Neural crest cell (in vitro differentiated cells): ENCODE data around the gene ACER3. TPM values are rescaled to one million over a fixed set of nuclear protein-coding genes. Genes with fewer than 3 reads are reported as not detected.

Experiments
- DNase-seq: peaks from one replicate; pipeline ENCODE4 v3.0.0; 2021; ENCODE audit warnings: low read depth, mixed read lengths, low spot score
- H3K27ac Mint-ChIP-seq: one replicate; pipeline ENCODE4 v1.8.0; 2021; ENCODE audit warnings: mild to moderate bottlenecking, mixed read lengths; ENCODE audit not compliant: unreplicated experiment
- H3K27me3 Mint-ChIP-seq: 2 replicates; pipeline ENCODE4 v1.8.0; 2021; ENCODE audit warnings: low read depth, mild to moderate bottlenecking, mixed read lengths
- H3K36me3 Mint-ChIP-seq: 2 replicates; pipeline ENCODE4 v1.8.0; 2021; ENCODE audit warnings: low read depth, mild to moderate bottlenecking, mixed read lengths
- H3K4me1 Mint-ChIP-seq: 2 replicates; pipeline ENCODE4 v1.8.0; 2021; ENCODE audit warnings: mixed read lengths
- H3K4me3 Mint-ChIP-seq: one replicate; pipeline ENCODE4 v1.8.0; 2021; ENCODE audit warnings: mild to moderate bottlenecking, mixed read lengths
- H3K9me3 Mint-ChIP-seq: 2 replicates; pipeline ENCODE4 v1.8.0; 2021; ENCODE audit warnings: mixed read lengths
- CTCF ChIP-seq: fragments of 200-600 bp; sonication (generic); conservative IDR thresholded peaks from 2 replicates; pipeline ENCODE4 v1.5.0; 2021; ENCODE audit warnings: antibody characterized with exemption, mild to moderate bottlenecking
- total RNA-seq: library from RNA; stranded (reverse); gene quantifications from 2 replicates; pipeline ENCODE4 v1.2.1, GENCODE V29; 2021

Gene ACER3
- total RNA-seq, 1 donor from 2014 or later: 19.0 TPM

GRCh38 chr11:76872959-76873827 is 12.5 kb downstream of the ACER3 start:
- DNase-seq: no peak
- Mint-ChIP-seq H3K9me3 (no peaks in the 10 kb centered on the region), H3K27me3 (no peaks in the 10 kb centered on the region), H3K36me3 (no peaks in the 10 kb centered on the region), H3K4me1 (peaks cover 4% of the 10 kb centered on the region), H3K27ac (no peak overlapping the region), H3K4me3 (no peak overlapping the region)
- no peak for TF ChIP-seq CTCF

GRCh38 chr11:76878014-76878413 is 17.3 kb downstream of the ACER3 start:
- peaks cover 3% of the 10 kb centered on the region for H3K9me3 Mint-ChIP-seq
- no peak overlapping the region for H3K27ac Mint-ChIP-seq
- no peak overlapping the region for H3K4me3 Mint-ChIP-seq
- no peak for DNase-seq
- no peaks in the 10 kb centered on the region for H3K27me3 Mint-ChIP-seq
- H3K4me1 Mint-ChIP-seq: peaks cover 17% of the 10 kb centered on the region
- TF ChIP-seq CTCF: no peak
- peaks cover 4% of the 10 kb centered on the region for H3K36me3 Mint-ChIP-seq

- Mint-ChIP-seq H3K9me3 (peaks cover 3% of the 10 kb centered on the region), H3K36me3 (peaks cover 4% of the 10 kb centered on the region), H3K27ac (no peak overlapping the region), H3K4me3 (no peak overlapping the region), H3K27me3 (no peaks in the 10 kb centered on the region), H3K4me1 (peaks cover 25% of the 10 kb centered on the region)
- DNase-seq: no peak
- TF ChIP-seq CTCF: no peak
Observed at GRCh38 chr11:76880314-76880713, 19.6 kb downstream of the ACER3 start.

- Mint-ChIP-seq H3K27ac (no peak overlapping the region), H3K4me3 (no peak overlapping the region), H3K9me3 (peaks cover 3% of the 10 kb centered on the region), H3K27me3 (no peaks in the 10 kb centered on the region), H3K4me1 (peaks cover 31% of the 10 kb centered on the region), H3K36me3 (peaks cover 4% of the 10 kb centered on the region)
- no peak for DNase-seq
- no peak for TF ChIP-seq CTCF
Observed at GRCh38 chr11:76880956-76881355, 20.2 kb downstream of the ACER3 start.

- TF ChIP-seq CTCF: no peak
- Mint-ChIP-seq H3K4me1 (peaks cover 41% of the 10 kb centered on the region), H3K27me3 (no peaks in the 10 kb centered on the region), H3K36me3 (peaks cover under 1% of the 10 kb centered on the region), H3K27ac (no peak overlapping the region), H3K9me3 (peaks cover 3% of the 10 kb centered on the region), H3K4me3 (no peak overlapping the region)
- no peak for DNase-seq
Observed at GRCh38 chr11:76885390-76886097, 24.8 kb downstream of the ACER3 start.
